ENCODE data around the gene TESK2.

Gene TESK2

GRCh38 chr1:45348966-45349677, 141.8 kb downstream of the TESK2 start:
- no peak for DNase-seq (ENCODE audit: extremely low spot score)
- no peak for TF ChIP-seq CTCF (IDR thresholded peaks at IDR 0.05; ENCODE audit: control extremely low read depth, extremely low read depth, low read depth, missing control alignments)
- POLR2A ChIA-PET, result interaction anchor here (2.1 kb wide), 1 partner anchor 9 kb away, joined by 12 read pairs; the partner anchor contains the start of genes MUTYH and TOE1
- CTCF ChIA-PET, result interaction anchor here (1.3 to 23.1 kb wide), 6 partner anchors 8 to 337 kb away, joined by 3 to 389 read pairs (median 6); partner anchors contain the start of genes MUTYH, TESK2, TOE1 and UROD

- CTCF ChIA-PET, result interaction anchor here (1.1 to 23.1 kb wide), 6 partner anchors 11 to 336 kb away, joined by 3 to 389 read pairs (median 4); partner anchors contain the start of genes TESK2 and UROD
- no peak for TF ChIP-seq CTCF (IDR thresholded peaks at IDR 0.05; ENCODE audit: control extremely low read depth, extremely low read depth, low read depth, missing control alignments)
- POLR2A ChIA-PET, result interaction anchor here (2.1 kb wide), 1 partner anchor 9 kb away, joined by 12 read pairs; the partner anchor contains the start of genes MUTYH and TOE1
- DNase-seq (ENCODE audit: extremely low spot score), result no peak
Observed at GRCh38 chr1:45348609-45348965, 142.4 kb downstream of the TESK2 start.

GRCh38 chr1:45348020-45348419, 142.9 kb downstream of the TESK2 start:
- ChIA-PET CTCF (interaction anchor here (0.8 to 23.1 kb wide), 7 partner anchors 12 to 336 kb away, joined by 3 to 389 read pairs (median 4); partner anchors contain the start of genes TESK2 and UROD), POLR2A (interaction anchor here (2.1 kb wide), 1 partner anchor 8 kb away, joined by 12 read pairs; the partner anchor contains the start of genes MUTYH and TOE1)
- TF ChIP-seq CTCF (IDR thresholded peaks at IDR 0.05; ENCODE audit: control extremely low read depth, extremely low read depth, low read depth, missing control alignments), result no peak
- DNase-seq (ENCODE audit: extremely low spot score), result no peak

- TF ChIP-seq CTCF (IDR thresholded peaks at IDR 0.05; ENCODE audit: control extremely low read depth, extremely low read depth, low read depth, missing control alignments), result no peak
- ChIA-PET POLR2A (no interaction called here), CTCF (interaction anchor here (13.8 to 23.1 kb wide), 2 partner anchors 13 to 145 kb away, joined by 131 to 389 read pairs; partner anchors contain the start of gene TESK2)
- no peak for DNase-seq (ENCODE audit: extremely low spot score)
Observed at GRCh38 chr1:45346473-45346872, 144.5 kb downstream of the TESK2 start.

- TF ChIP-seq CTCF (IDR thresholded peaks at IDR 0.05; ENCODE audit: control extremely low read depth, extremely low read depth, low read depth, missing control alignments), result no peak
- ChIA-PET POLR2A (interaction anchor here (0.6 kb wide), 1 partner anchor 12 kb away, joined by 4 read pairs; no protein-coding TSS in a partner anchor), CTCF (interaction anchor here (1.7 to 23.1 kb wide), 4 partner anchors 15 to 331 kb away, joined by 5 to 389 read pairs (median 94); partner anchors contain the start of gene TESK2)
- DNase-seq (ENCODE audit: extremely low spot score), result no peak
Observed at GRCh38 chr1:45345014-45345413, 145.9 kb downstream of the TESK2 start.

- CTCF ChIA-PET, result interaction anchor here (1.7 to 13.8 kb wide), 5 partner anchors 10 to 330 kb away, joined by 3 to 131 read pairs (median 5); partner anchors contain the start of gene TESK2
- DNase-seq (ENCODE audit: extremely low spot score), result no peak
- TF ChIP-seq CTCF (IDR thresholded peaks at IDR 0.05; ENCODE audit: control extremely low read depth, extremely low read depth, low read depth, missing control alignments), result no peak
- POLR2A ChIA-PET, result no interaction called here
Observed at GRCh38 chr1:45344499-45344898, 146.5 kb downstream of the TESK2 start.
